Astrocyte of the hippocampus (primary cell): ENCODE measurements around the gene TRMU.

Source experiments
- DNase-seq: peaks from one replicate; pipeline ENCODE4 v3.0.0; 2011; ENCODE audit warnings: low read depth, low spot score

TRMU gene

GRCh38 chr22:46355996-46356471 is 20.5 kb downstream of the TRMU start:
- no peak for DNase-seq

DNA sequence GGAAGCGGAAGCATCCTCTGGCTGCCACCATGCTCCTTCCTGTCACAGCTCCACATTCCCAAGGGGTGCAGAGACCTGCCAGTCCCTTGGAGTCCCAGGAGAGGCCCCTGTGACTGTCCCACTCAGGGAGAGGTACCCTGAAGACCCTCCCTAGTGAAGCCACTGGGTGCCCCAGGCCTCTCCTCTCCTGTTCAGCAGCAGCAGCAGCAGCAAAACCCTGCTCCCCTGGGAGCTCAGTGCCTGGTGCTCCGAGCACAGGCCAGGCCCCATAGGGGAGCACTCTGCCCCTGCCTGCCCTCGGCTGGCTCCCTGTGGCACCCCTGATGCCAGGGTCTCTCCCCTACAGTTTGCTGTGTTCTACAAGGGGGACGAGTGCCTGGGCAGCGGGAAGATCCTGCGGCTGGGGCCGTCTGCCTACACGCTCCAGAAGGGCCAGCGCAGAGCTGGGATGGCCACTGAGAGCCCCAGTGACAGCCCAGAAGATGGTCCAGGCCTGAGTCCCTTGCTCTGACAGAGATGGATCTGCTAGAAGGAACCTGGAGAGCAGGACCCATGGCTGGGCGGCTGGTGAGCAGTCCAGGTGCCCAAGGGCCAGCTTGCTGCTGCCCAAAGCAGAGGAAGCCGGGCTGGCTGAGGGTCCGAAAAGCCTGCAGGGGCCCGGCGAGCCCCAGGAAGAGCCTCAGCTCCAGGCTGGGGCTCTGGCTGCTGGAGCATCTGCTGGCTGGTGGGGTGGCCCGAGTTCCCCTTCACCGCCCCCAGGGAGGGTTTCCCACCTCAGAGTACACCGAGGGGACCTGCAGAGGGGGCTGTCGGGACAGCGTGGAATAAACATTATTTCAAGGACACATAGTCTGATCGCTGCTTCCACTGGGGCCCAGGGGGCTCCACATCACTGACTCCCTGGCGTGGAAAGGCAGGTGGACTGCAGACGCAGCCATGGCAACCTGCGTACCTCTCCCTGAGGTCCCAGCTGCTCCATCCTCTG is 21.3 kb downstream of the TRMU start:
- DNase-seq: no peak

GRCh38 chr22:46357711-46358520 is 22.4 kb downstream of the TRMU start:
- no peak for DNase-seq

GRCh38 chr22:46358766-46359165 is 23.3 kb downstream of the TRMU start:
- DNase-seq: no peak

DNA sequence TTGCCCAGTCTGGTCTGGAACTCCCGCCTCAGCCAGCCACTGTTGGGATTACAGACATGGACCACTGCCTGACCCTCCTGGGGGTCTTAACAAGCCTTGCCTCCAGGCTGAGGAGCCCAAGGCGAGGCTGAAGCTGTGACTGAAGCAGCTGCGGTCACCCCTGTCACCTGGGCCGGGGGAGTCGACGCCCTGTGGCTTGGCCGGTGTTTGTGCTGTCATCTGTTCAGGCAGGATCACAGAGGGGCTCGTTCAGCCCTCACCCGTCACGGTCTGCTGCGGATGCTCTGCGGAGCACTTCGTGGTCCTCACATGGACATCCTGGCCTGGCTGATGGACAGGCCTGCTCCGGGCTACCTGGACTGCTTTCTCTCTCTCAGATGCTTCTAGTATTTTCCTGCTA is 23.8 kb downstream of the TRMU start:
- DNase-seq: no peak

DNA sequence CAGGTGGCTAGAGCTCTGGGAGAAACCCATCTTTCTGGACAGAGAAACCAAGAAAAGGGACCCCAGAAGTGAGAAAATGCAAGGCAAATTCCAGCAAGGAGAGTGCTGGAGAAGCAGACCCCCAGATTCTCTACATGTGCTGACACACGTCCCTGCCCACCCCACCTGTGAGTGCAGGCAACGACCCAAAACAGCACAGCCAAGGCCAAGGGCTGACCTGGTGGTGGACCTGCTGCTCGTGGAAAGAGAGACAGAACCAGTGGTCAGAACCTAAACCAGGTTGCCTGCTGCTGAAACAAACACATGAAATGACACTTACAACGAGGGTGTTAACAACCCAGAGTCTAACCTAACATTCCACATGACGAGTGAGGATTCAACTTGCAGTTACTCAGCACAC is 24.6 kb downstream of the TRMU start:
- DNase-seq: no peak

GRCh38 chr22:46360891-46361290 is 25.4 kb downstream of the TRMU start:
- no peak for DNase-seq

DNA sequence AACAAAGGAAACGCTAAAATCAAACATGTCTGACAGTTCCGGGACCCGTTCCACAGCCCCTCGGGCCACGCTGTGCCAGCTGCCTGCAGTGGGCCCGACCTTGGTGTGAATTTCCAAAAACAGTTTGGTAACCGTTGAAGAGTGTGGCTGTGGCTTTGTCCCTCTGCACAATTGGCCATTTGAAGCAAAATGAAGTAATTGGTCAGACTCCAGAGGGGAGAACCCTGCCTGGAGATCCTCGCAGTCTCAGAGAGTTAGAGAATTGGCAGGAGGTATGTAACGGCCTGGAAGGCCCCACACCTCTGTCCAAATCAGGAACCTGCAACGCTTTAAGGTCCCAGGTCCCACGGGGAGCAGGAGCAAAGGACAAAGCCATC is 26.3 kb downstream of the TRMU start:
- DNase-seq: no peak

GRCh38 chr22:46362203-46362933 is 26.9 kb downstream of the TRMU start:
- DNase-seq: no peak

DNA sequence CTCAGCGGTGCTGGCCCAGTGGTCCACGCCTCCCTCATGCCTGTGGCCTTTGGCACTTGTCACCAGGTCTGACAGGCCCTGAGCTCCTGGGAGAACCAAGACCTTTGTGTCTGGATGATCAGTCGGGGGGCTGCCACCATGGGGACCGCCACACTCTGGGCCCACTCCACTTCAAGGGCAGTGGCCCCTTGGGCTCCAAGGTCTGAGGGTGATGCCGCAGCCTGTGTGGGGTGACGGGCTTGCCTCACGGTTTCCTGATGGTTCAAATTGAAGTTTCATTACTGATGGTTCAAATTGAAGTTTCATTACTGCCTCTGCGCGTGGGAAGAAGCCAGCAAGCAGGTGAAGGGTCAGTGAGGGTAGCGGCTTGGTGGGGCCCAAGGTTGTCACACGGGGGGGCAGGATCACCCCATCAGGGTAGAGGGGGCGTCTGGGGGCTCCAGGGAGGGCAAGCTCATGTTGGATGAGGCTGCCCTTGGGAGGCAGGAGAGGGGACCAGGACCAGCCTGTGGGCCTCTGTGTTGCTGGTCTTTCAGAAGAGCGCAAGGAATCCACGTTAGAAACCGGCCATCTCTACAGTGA is 27.5 kb downstream of the TRMU start:
- DNase-seq: no peak

DNA sequence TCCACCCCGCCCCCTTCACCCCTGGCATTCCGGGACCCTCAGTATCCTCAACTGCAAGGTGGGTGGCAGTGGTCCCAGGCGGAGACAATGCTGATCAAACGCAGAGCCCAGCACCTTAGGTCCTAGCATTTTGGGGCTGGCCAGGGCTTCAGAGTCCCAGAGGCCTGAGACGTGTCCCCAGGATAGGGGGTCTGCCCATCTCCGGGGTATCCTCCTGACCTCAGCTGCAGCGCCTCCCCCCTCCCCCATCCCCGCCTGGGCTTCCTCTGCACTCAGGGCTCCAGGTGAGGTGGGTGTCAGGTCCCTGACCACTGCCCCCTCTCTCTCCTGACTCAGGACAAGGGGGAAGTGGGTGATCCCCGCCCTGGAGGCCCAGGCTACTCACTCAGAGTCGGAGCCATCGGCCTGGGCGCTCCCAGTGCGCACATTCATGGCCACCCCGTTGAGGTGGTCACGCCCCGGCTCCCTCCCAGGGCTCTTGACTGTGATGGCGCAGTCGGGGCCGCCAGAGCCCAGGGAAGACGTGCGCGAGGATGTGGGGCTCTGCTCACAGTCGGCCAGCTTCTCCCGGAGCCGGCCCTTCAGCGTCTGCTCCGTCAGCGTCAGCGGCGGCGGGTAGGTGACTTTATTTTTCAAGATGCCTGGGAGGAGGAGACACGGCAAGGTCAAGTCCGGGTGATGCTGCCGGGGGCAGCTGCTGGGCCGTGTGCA is 28.3 kb downstream of the TRMU start:
- DNase-seq: no peak

- DNase-seq: no peak
Measured at GRCh38 chr22:46364341-46365165, 29.0 kb downstream of the TRMU start.

- no peak for DNase-seq
Measured at GRCh38 chr22:46365166-46365624, 29.7 kb downstream of the TRMU start.

DNA sequence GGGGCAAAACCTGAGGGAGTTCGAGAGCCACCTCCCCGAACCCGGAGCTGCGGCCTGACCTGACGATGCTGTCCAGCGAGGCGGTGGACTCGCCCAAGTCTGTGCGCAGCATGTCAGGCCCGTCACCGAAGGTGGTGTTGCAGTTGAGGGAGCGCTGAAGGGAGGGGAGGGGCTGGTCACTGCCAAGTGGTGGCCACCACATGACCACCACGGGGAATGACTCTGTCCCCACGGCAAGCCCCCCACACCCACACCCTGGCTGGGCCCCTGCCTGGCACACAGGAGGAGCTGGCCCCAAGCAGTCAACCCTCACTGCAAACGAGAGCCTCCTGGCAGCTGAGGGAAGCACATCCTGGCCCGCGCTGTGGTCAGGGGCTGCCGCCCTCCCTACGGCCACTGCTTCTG is 30.8 kb downstream of the TRMU start:
- no peak for DNase-seq

DNA sequence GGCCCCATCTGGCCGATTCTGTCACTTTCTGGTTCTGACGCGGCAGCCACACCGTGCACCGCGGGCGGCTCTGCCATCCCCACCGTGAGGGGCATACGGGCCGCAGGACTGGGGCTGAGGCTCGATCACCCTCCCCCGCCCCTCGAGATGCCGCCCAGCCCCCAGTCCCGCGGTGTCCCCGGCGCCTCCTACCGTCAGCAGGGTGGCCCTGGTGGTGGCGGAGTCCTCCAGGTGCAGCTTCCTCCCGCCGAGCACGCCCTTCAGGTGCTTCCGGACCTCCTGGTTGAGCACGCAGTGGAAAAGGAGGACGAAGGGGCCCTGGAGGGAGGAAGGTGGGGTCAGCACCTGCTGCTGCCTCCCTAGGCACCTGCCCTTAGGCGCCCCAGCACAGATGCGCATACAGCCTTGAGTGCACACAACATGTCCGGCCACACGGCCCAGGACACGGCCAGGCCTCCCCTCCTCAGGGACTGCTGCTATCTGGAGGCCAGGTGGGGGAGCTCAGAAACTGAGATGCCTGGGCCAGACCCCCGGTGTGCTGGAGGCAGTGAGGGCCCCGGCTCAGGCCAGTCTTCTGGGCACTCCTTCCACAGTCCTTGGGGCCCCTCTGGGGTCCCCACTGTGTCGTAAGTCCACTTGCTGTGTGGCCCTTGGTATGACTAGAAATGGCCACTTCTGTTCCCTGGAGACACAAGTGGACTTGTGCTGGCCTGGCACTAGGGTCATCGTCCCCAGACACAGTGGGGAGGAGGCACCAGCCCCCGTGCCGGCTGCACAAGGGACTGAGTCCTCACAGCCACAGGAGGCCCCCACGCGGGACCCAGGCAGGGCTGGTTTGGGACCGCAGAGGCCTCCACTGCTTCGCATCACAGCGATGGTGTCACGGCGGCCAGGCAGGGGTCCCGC is 31.5 kb downstream of the TRMU start:
- no peak for DNase-seq

DNA sequence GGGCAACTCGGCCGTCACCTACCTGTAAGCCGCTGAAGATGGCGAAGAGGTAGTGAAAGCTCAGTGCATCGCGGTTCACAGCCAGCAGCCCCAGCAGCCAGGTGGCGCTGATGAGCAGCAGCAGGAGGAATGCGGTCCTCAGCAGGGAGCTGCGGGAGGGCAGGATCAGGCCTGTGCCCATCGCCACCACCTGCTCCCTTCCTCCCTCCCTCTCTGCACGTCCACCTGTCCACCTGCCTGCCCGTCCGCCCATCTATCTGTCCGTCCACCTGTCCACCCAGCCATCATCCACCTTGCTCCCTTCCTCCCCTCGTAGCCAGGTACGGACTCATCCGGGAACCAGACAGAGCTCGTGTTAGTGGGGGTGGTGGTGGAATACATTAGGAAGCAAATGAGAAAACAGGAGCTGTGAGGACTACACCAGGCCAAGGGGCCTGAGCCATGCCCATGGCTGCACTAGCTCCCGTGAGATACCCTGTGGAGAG is 32.2 kb downstream of the TRMU start:
- peak; percentile 82 for DNase-seq

DNA sequence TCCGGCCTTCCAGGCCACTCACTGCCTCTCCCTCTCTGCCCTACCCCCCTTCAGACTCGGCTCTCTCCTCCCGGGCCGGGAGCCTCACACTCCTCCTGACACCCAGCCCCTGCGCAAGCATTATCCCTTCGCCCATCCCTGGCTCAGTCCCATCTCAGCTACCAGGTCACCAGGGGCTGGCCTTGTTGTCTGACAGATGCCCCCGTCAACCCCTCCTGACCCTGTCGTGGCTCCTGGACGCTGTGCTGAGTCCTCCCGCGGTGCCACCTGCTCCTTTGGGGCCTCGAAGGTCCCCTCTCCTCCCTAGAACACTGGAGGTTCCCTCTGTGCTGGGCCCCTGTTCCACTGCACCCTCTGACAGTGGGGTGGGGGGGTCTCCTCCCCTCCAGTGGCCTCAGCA is 32.9 kb downstream of the TRMU start:
- DNase-seq: no peak

DNA sequence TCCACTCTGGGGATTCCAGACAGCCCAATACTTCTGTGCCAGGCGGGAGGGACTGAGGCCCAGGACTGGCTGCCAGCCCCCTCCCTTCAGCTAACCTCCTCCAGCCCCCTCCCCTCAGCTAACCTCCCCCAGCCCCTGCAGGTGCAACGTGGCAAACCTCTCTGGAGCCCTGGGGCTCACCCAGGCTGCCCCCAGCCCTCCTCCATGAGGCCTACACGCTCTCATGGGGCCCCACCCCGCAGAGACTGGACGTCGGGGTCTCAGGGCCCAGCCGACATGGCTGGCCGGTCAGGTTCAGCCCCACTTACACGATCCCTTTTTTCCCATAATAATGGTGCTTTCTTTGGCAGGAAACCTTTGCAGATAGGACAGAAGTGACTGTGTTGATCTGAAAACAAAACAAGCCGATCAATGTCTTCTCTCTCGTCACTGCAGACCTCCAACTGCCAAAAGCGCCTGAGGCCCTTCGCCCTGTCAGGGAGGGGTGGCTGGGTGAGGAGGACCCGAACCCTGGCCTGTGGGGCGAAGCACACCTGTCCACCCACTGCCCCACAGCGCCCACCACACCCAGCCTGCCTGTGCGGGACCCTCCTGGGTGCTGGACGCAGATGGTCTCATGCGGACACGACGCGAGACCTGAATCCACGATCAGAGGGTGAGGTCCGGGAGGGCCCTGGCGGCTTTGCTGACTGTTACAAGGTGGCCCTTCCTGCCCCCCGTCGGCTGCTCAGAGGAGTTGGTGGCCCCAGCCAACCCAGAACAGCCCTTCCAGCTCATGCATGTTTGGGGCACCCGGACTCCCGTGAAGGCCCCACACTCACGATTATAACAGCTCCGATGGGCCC is 33.6 kb downstream of the TRMU start:
- DNase-seq: no peak
